H9 (cell line): ENCODE results near the gene GRM5. TPM values are rescaled to one million over a fixed set of nuclear protein-coding genes. Genes with fewer than 3 reads are reported as not detected.

Source experiments
- DNase-seq: peaks from one replicate; pipeline ENCODE4 v3.0.0-alpha.2; 2017
- H2AFZ ChIP-seq: one replicate; pipeline ENCODE4 v1.6.1; 2013; ENCODE audit warnings: mild to moderate bottlenecking, low read length, control low read depth, moderate library complexity
- H2AK5ac ChIP-seq: 2 replicates; pipeline ENCODE4 v1.6.1; 2013; ENCODE audit warnings: low read length, control low read depth, mixed read lengths; ENCODE audit not compliant: insufficient read length
- H2BK120ac ChIP-seq: one replicate; pipeline ENCODE4 v1.6.1; 2013; ENCODE audit warnings: low read depth, mild to moderate bottlenecking, low read length, control low read depth, inconsistent platforms; ENCODE audit not compliant: poor library complexity, severe bottlenecking
- H2BK12ac ChIP-seq: 2 replicates; pipeline ENCODE4 v1.6.1; 2013; ENCODE audit warnings: low read length, control low read depth, mixed read lengths, low read depth; ENCODE audit not compliant: insufficient read length
- H2BK15ac ChIP-seq: 2 replicates; pipeline ENCODE4 v1.6.1; 2013; ENCODE audit warnings: low read depth, low read length, control low read depth
- H2BK20ac ChIP-seq: one replicate; pipeline ENCODE4 v1.6.1; 2013; ENCODE audit warnings: low read depth, mild to moderate bottlenecking, low read length, control low read depth, inconsistent platforms; ENCODE audit not compliant: poor library complexity, severe bottlenecking
- H2BK5ac ChIP-seq: 2 replicates; pipeline ENCODE4 v1.6.1; 2013; ENCODE audit warnings: low read length, control low read depth, mixed read lengths; ENCODE audit not compliant: insufficient read length
- H3K14ac ChIP-seq: 2 replicates; pipeline ENCODE4 v1.6.1; 2013; ENCODE audit warnings: low read length, control low read depth; ENCODE audit not compliant: insufficient read depth
- H3K18ac ChIP-seq: 2 replicates; pipeline ENCODE4 v1.6.1; 2013; ENCODE audit warnings: low read depth, mild to moderate bottlenecking, mixed read lengths, low read length, control low read depth; ENCODE audit not compliant: insufficient read length
- H3K23ac ChIP-seq: 2 replicates; pipeline ENCODE4 v1.6.1; 2013; ENCODE audit warnings: low read length, control low read depth, mixed read lengths, low read depth; ENCODE audit not compliant: insufficient read length
- H3K23me2 ChIP-seq: 2 replicates; pipeline ENCODE4 v1.6.1; 2013; ENCODE audit warnings: low read depth, mild to moderate bottlenecking, mixed read lengths, low read length, control low read depth; ENCODE audit not compliant: insufficient read length, poor library complexity, severe bottlenecking
- H3K27ac ChIP-seq: 2 replicates; pipeline ENCODE4 v1.5.1; 2013; ENCODE audit warnings: low read length, control low read depth, mixed read lengths, low read depth; ENCODE audit not compliant: insufficient read length
- H3K27me3 ChIP-seq: 2 replicates; pipeline ENCODE4 v1.6.1; 2013; ENCODE audit warnings: low read length, control low read depth, inconsistent platforms; ENCODE audit not compliant: insufficient read depth
- H3K4ac ChIP-seq: 2 replicates; pipeline ENCODE4 v1.6.1; 2013; ENCODE audit warnings: low read depth, mild to moderate bottlenecking, control low read depth, inconsistent platforms, low read length, moderate library complexity
- H3K4me1 ChIP-seq: 2 replicates; pipeline ENCODE4 v1.6.1; 2013; ENCODE audit warnings: low read length, control low read depth, inconsistent platforms; ENCODE audit not compliant: insufficient read depth
- H3K4me2 ChIP-seq: 2 replicates; pipeline ENCODE4 v1.6.1; 2013; ENCODE audit warnings: low read length, control low read depth, mixed read lengths; ENCODE audit not compliant: insufficient read length, insufficient read depth
- H3K56ac ChIP-seq: 2 replicates; pipeline ENCODE4 v1.6.1; 2013; ENCODE audit warnings: low read depth, mild to moderate bottlenecking, mixed read lengths, low read length, control low read depth; ENCODE audit not compliant: insufficient read length
- H3K79me1 ChIP-seq: 2 replicates; pipeline ENCODE4 v1.6.1; 2013; ENCODE audit warnings: low read depth, mild to moderate bottlenecking, moderate library complexity, low read length, control low read depth, inconsistent platforms; ENCODE audit not compliant: insufficient read depth, poor library complexity, severe bottlenecking
- H3K79me2 ChIP-seq: 2 replicates; pipeline ENCODE4 v1.6.1; 2013; ENCODE audit warnings: low read length, control low read depth, inconsistent platforms; ENCODE audit not compliant: insufficient read depth
- H3K9ac ChIP-seq: 2 replicates; pipeline ENCODE4 v1.6.1; 2013; ENCODE audit warnings: low read length, control low read depth, mixed read lengths; ENCODE audit not compliant: insufficient read length; ENCODE audit errors: extremely low read depth
- H3K9me3 ChIP-seq: one replicate; pipeline ENCODE4 v1.6.1; 2013; ENCODE audit warnings: low read depth, low read length, inconsistent platforms; ENCODE audit not compliant: control insufficient read depth
- H3T11ph ChIP-seq: one replicate; pipeline ENCODE4 v1.6.1; 2013; ENCODE audit warnings: mild to moderate bottlenecking, low read length, control low read depth, inconsistent platforms
- H4K20me1 ChIP-seq: one replicate; pipeline ENCODE4 v1.6.1; 2013; ENCODE audit not compliant: control insufficient read depth, insufficient read length, insufficient read depth
- H4K5ac ChIP-seq: 2 replicates; pipeline ENCODE4 v1.6.1; 2013; ENCODE audit warnings: low read depth, mild to moderate bottlenecking, mixed read lengths, low read length, control low read depth; ENCODE audit not compliant: insufficient read length
- H4K8ac ChIP-seq: replicated peaks from 2 replicates; pipeline ENCODE4 v1.6.1; 2013; ENCODE audit warnings: low read length, control low read depth, mixed read lengths, low read depth; ENCODE audit not compliant: insufficient read length
- H4K91ac ChIP-seq: 2 replicates; pipeline ENCODE4 v1.6.1; 2013; ENCODE audit warnings: low read depth, mild to moderate bottlenecking, moderate library complexity, mixed read lengths, low read length, control low read depth; ENCODE audit not compliant: insufficient read length
- H3K27ac Mint-ChIP-seq, 3 experiments: 2 replicates in 2 of 3; 3 replicates in 1 of 3; pipeline ENCODE4 v1.8.0; 2020 to 2021; ENCODE audit warnings: mixed read lengths in 3 of 3, mild to moderate bottlenecking in 1 of 3, moderate library complexity in 1 of 3
- H3K27me3 Mint-ChIP-seq: 2 replicates; pipeline ENCODE4 v1.8.0; 2021; ENCODE audit warnings: low read depth, mild to moderate bottlenecking, moderate library complexity, mixed read lengths
- H3K36me3 Mint-ChIP-seq, 3 experiments: 2 replicates in 2 of 3; 3 replicates in 1 of 3; pipeline ENCODE4 v1.8.0; 2020 to 2021; ENCODE audit warnings: low read depth in 3 of 3, mixed read lengths in 3 of 3; ENCODE audit not compliant: insufficient read depth in 1 of 3
- H3K4me1 Mint-ChIP-seq, 2 experiments: 2 replicates each; pipeline ENCODE4 v1.8.0; 2020; ENCODE audit warnings: mixed read lengths in 2 of 2
- H3K4me3 Mint-ChIP-seq, 2 experiments: 2 replicates in 1 of 2; 3 replicates in 1 of 2; pipeline ENCODE4 v1.8.0; 2020 to 2021; ENCODE audit warnings: mild to moderate bottlenecking in 2 of 2, mixed read lengths in 2 of 2, moderate library complexity in 1 of 2
- H3K9me3 Mint-ChIP-seq, 2 experiments: 2 replicates in 1 of 2; 3 replicates in 1 of 2; pipeline ENCODE4 v1.8.0; 2020; ENCODE audit warnings: mild to moderate bottlenecking in 2 of 2, mixed read lengths in 2 of 2, moderate library complexity in 1 of 2
- WGBS: extraction: QIAGEN DNeasy Blood & Tissue Kit; methylation state at CpG from one replicate; pipeline ENCODE4 v1.1.7; 2013; ENCODE audit warnings: missing lambda C conversion rate, low lambda C conversion rate, mixed read lengths; ENCODE audit not compliant: insufficient read length; ENCODE audit errors: extremely low coverage; 5-methylcytosine and 5-hydroxymethylcytosine counted together
- total RNA-seq: library from RNA; stranded (reverse); gene quantifications from 2 replicates; pipeline ENCODE4 v1.2.1, GENCODE V29; 2021
- TF ChIP-seq, protein P1 (sequence below): fragments of 200-600 bp; sonication (generic); conservative IDR thresholded peaks from 3 replicates; pipeline ENCODE4 v1.8.0; 2021; ENCODE audit warnings: antibody characterized with exemption, mild to moderate bottlenecking

Gene GRM5
- total RNA-seq, 1 experiment from 2014 or later, result not detected

DNA sequence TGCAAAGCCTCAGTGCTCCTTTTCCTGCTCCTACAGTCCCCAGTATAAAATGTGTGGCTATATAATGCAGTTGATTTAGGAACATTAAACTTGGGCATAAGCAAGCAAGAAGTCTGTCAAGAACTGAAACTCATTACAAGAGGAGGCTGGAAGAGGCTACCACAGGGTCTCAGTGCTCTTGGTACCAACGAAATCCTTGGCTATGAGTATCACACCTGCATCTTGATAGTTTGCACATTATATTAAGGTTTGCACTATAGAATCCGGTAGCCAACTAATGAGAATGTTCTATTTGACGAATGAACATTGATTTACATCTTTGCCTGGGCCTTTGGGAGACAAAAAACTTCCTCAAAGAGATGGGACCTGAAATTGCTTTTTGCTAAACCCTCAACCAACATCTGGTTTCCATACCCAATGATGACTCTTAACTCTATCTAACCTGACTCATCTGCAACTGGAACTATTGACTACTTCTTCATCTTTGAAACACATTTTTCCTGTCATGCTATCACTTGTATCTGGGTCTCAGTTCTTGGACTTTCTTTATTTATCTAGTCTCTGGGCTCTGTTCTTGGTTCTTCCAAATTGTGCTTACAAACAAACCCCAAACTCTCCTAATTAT is 521.0 kb downstream of the GRM5 start:
- Histone ChIP-seq H3K23me2 (no peaks in the 10 kb centered on the region), H2BK20ac (no peak overlapping the region), H4K8ac (no peak overlapping the region), H3K23ac (no peak overlapping the region), H2AFZ (no peak overlapping the region), H3K4ac (no peak overlapping the region), H2BK15ac (no peak overlapping the region), H3T11ph (no peak overlapping the region), H3K9me3 (no peaks in the 10 kb centered on the region), H4K20me1 (no peaks in the 10 kb centered on the region), H2AK5ac (no peak overlapping the region), H3K56ac (no peak overlapping the region), H3K18ac (no peak overlapping the region), H3K9ac (no peak overlapping the region), H3K79me1 (no peaks in the 10 kb centered on the region), H3K27ac (no peak overlapping the region), H3K4me1 (no peaks in the 10 kb centered on the region), H2BK12ac (no peak overlapping the region), H2BK5ac (no peak overlapping the region), H4K5ac (no peak overlapping the region), H4K91ac (no peak overlapping the region), H3K27me3 (no peaks in the 10 kb centered on the region), H3K14ac (no peak overlapping the region), H3K79me2 (no peaks in the 10 kb centered on the region), H3K4me2 (no peak overlapping the region), H2BK120ac (no peak overlapping the region)
- Mint-ChIP-seq H3K4me3 (no peak overlapping the region), H3K36me3 (no peaks in the 10 kb centered on the region), H3K27ac (no peak overlapping the region), H3K4me1 (peaks cover 4 to 5% of the 10 kb centered on the region in 2 experiments), H3K27me3 (no peaks in the 10 kb centered on the region), H3K9me3 (no peaks in the 10 kb centered on the region)
- no CpG with 5 or more reads among the region's 3 CpGs for WGBS
- DNase-seq, result no peak
- TF ChIP-seq, protein P1, sequence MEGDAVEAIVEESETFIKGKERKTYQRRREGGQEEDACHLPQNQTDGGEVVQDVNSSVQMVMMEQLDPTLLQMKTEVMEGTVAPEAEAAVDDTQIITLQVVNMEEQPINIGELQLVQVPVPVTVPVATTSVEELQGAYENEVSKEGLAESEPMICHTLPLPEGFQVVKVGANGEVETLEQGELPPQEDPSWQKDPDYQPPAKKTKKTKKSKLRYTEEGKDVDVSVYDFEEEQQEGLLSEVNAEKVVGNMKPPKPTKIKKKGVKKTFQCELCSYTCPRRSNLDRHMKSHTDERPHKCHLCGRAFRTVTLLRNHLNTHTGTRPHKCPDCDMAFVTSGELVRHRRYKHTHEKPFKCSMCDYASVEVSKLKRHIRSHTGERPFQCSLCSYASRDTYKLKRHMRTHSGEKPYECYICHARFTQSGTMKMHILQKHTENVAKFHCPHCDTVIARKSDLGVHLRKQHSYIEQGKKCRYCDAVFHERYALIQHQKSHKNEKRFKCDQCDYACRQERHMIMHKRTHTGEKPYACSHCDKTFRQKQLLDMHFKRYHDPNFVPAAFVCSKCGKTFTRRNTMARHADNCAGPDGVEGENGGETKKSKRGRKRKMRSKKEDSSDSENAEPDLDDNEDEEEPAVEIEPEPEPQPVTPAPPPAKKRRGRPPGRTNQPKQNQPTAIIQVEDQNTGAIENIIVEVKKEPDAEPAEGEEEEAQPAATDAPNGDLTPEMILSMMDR, result no peak; the same call in 2 of the 3 replicates
